HCT116 (cell line): ENCODE data around the gene BET1L. TPM values are rescaled to one million over a fixed set of nuclear protein-coding genes. Genes with fewer than 3 reads are reported as not detected.

Source experiments
- ATAC-seq: fragments of 200-7000 bp; cut with Tn5 transposase; 2 replicates; pipeline ENCODE4 v1.9.1; 2020; ENCODE audit warnings: mild to moderate bottlenecking, moderate library complexity
- BruUV-seq: library from RNA; stranded (reverse); fragments of 400-500 nt; replicated peaks from 2 replicates; lab custom pipeline; 2021; lab: Mats Ljungman, UMichigan
- CTCF ChIA-PET: fragments of 300-600 bp; sonication (Branson Sonifier 250); formaldehyde crosslinking; loops from one replicate; lab custom pipeline; 2021; ENCODE audit warnings: antibody characterized with exemption; lab: Charles Lee
- POLR2A ChIA-PET: fragments of 300-600, 350-600 bp; sonication (Branson Sonifier 250); formaldehyde crosslinking; loops from one replicate; lab custom pipeline; 2021; ENCODE audit warnings: antibody characterized with exemption; lab: Charles Lee
- RAD21 ChIA-PET, 2 experiments: fragments of 300-600 bp; sonication (Branson Sonifier 250); formaldehyde crosslinking; loops; one replicate each; lab custom pipeline; 2023; ENCODE audit warnings: low total read pairs in 2 of 2; ENCODE audit not compliant: uncharacterized antibody in 2 of 2, unreplicated experiment in 2 of 2, low non-redundant PET in 1 of 2; lab: Charles Lee
- DNase-seq: peaks from one replicate; pipeline ENCODE4 v3.0.0-alpha.2; 2010; ENCODE audit warnings: low read depth, low spot score
- H2AFZ ChIP-seq: fragments of 200-600 bp; shearing (Covaris generic), sonication (generic); 2 replicates; pipeline ENCODE4 v1.6.1; 2017; ENCODE audit warnings: low read depth, mixed run types, mixed read lengths, antibody characterized with exemption, low read length; ENCODE audit not compliant: poor library complexity, severe bottlenecking
- H3K27ac ChIP-seq: 2 replicates; pipeline ENCODE4 v1.5.1; 2012; ENCODE audit warnings: low read depth, low read length
- H3K27me3 ChIP-seq: fragments of 200-600 bp; sonication (generic); 2 replicates; pipeline ENCODE4 v1.6.1; 2016; ENCODE audit warnings: mixed run types, low read length, mixed read lengths; ENCODE audit not compliant: insufficient read depth
- H3K36me3 ChIP-seq, 2 experiments: fragments of 200-500 bp in 1 of 2; fragments of 200-600 bp in 1 of 2; sonication (Bioruptor generic) in 1 of 2; sonication (generic) in 1 of 2; 2 replicates each; pipeline versions ENCODE4 v1.5.1 to v1.6.1; 2014 to 2016; ENCODE audit warnings: low read length in 2 of 2, inconsistent platforms in 1 of 2, mixed read lengths in 1 of 2, mixed run types in 1 of 2; ENCODE audit not compliant: insufficient read depth in 2 of 2, control insufficient read depth in 1 of 2
- H3K4me1 ChIP-seq, 2 experiments: fragments of 200-600 bp in 1 of 2; sonication (generic) in 1 of 2; 2 replicates each; pipeline versions ENCODE4 v1.5.1 to v1.6.1; 2012 to 2017; ENCODE audit warnings: low read length in 2 of 2, inconsistent platforms in 1 of 2, mild to moderate bottlenecking in 1 of 2, mixed read lengths in 1 of 2, mixed run types in 1 of 2, moderate library complexity in 1 of 2; ENCODE audit not compliant: insufficient read depth in 2 of 2, control insufficient read depth in 1 of 2
- H3K4me2 ChIP-seq: fragments of 200-600 bp; sonication (generic); 2 replicates; pipeline ENCODE4 v1.6.1; 2017; ENCODE audit warnings: mixed run types, low read length, mixed read lengths
- H3K4me3 ChIP-seq, 2 experiments: fragments of 200-600 bp in 1 of 2; sonication (generic) in 1 of 2; replicated peaks in 1 of 2; 2 replicates each; pipeline ENCODE4 v1.5.1; 2011 to 2016; ENCODE audit warnings: low read length in 2 of 2, control low read depth in 1 of 2, low read depth in 1 of 2, mild to moderate bottlenecking in 1 of 2, mixed read lengths in 1 of 2, mixed run types in 1 of 2
- H3K79me2 ChIP-seq: fragments of 200-600 bp; sonication (generic); 2 replicates; pipeline ENCODE4 v1.6.1; 2017; ENCODE audit warnings: mild to moderate bottlenecking, mixed run types, low read length, moderate library complexity, mixed read lengths; ENCODE audit not compliant: insufficient read depth
- H3K9ac ChIP-seq: fragments of 200-600 bp; sonication (generic); 2 replicates; pipeline ENCODE4 v1.6.1; 2016; ENCODE audit warnings: low read length, mixed read lengths
- H3K9me2 ChIP-seq: fragments of 200-600 bp; sonication (generic), shearing (Covaris generic); 2 replicates; pipeline ENCODE4 v1.6.1; 2017; ENCODE audit warnings: mixed run types, mild to moderate bottlenecking, moderate library complexity; ENCODE audit not compliant: insufficient read depth
- H3K9me3 ChIP-seq, 2 experiments: fragments of 200-500 bp in 1 of 2; fragments of 200-600 bp in 1 of 2; sonication (Bioruptor generic) in 1 of 2; sonication (generic) in 1 of 2; 2 replicates each; pipeline ENCODE4 v1.6.1; 2014 to 2017; ENCODE audit warnings: low read length in 2 of 2, mixed read lengths in 2 of 2, inconsistent platforms in 1 of 2, low read depth in 1 of 2, mild to moderate bottlenecking in 1 of 2, mixed run types in 1 of 2, moderate library complexity in 1 of 2; ENCODE audit not compliant: control insufficient read depth in 1 of 2, insufficient read depth in 1 of 2
- H4K20me1 ChIP-seq: fragments of 200-600 bp; sonication (generic), shearing (Covaris generic); 2 replicates; pipeline ENCODE4 v1.6.1; 2017; ENCODE audit warnings: mixed run types, mild to moderate bottlenecking, moderate library complexity; ENCODE audit not compliant: insufficient read depth
- CTCF ChIP-seq, 3 experiments: fragments of 200-600 bp in 1 of 3; sonication (generic) in 1 of 3; IDR thresholded peaks in 2 of 3; conservative IDR thresholded peaks in 1 of 3; 2 replicates each; pipeline ENCODE4 v1.5.1; 2012 to 2017; ENCODE audit warnings: low read depth in 2 of 3, low read length in 2 of 3, antibody characterized with exemption in 1 of 3, borderline replicate concordance in 1 of 3, control low read depth in 1 of 3, mild to moderate bottlenecking in 1 of 3, mixed read lengths in 1 of 3, mixed run types in 1 of 3, moderate library complexity in 1 of 3; ENCODE audit not compliant: insufficient read depth in 1 of 3
- EZH2 ChIP-seq: fragments of 200-600 bp; sonication (generic); IDR thresholded peaks from 2 replicates; pipeline ENCODE4 v1.6.1; 2017; ENCODE audit warnings: antibody characterized with exemption, mixed run types
- EZH2phosphoT487 ChIP-seq: fragments of 200-600 bp; IDR thresholded peaks from 2 replicates; pipeline ENCODE4 v1.6.1; 2018; ENCODE audit warnings: antibody characterized with exemption, borderline replicate concordance
- JUND ChIP-seq: IDR thresholded peaks from 2 replicates; pipeline ENCODE4 v1.6.1; 2012
- MAX ChIP-seq: IDR thresholded peaks from 2 replicates; pipeline ENCODE4 v1.6.1; 2012
- POLR2A ChIP-seq: IDR thresholded peaks from 2 replicates; pipeline ENCODE4 v1.7.0; 2011; ENCODE audit warnings: borderline replicate concordance; ENCODE audit not compliant: insufficient read depth, insufficient read length; ENCODE audit errors: extremely low read depth
- POLR2AphosphoS5 ChIP-seq: IDR thresholded peaks from 2 replicates; pipeline ENCODE4 v1.6.1; 2011; ENCODE audit warnings: mild to moderate bottlenecking, low read depth, low read length, moderate library complexity
- RAD21 ChIP-seq: IDR thresholded peaks from 2 replicates; pipeline ENCODE4 v1.6.1; 2012; ENCODE audit warnings: low read depth, mild to moderate bottlenecking
- REST ChIP-seq: IDR thresholded peaks from 2 replicates; pipeline ENCODE4 v1.6.1; 2012; ENCODE audit warnings: low read depth
- SIN3A ChIP-seq: IDR thresholded peaks from 2 replicates; pipeline ENCODE4 v1.6.1; 2012; ENCODE audit warnings: low read depth
- YY1 ChIP-seq: IDR thresholded peaks from 2 replicates; pipeline ENCODE4 v1.6.1; 2011; ENCODE audit warnings: low read length, low read depth, moderate library complexity, mild to moderate bottlenecking; ENCODE audit not compliant: insufficient replicate concordance; ENCODE audit errors: extremely low read depth
- intact Hi-C: fragments of 100-400 bp; cut with micrococcal nuclease; formaldehyde crosslinking; loops from 2 replicates; pipeline ENCODE4 v1.10.0; 2022
- total RNA-seq: library from RNA; stranded (reverse); gene quantifications from one replicate; pipeline ENCODE4 v1.2.1, GENCODE V29; 2021; ENCODE audit not compliant: unreplicated experiment

Gene BET1L
- total RNA-seq, 1 experiment from 2014 or later, result 49.1 TPM

GRCh38 chr11:255176-255575 is 48.0 kb upstream of the BET1L start:
- no peaks in the 10 kb centered on the region for H3K9me2 ChIP-seq
- no peak overlapping the region for H2AFZ ChIP-seq
- no peak for ATAC-seq
- H3K36me3 ChIP-seq, result peaks cover 23 to 33% of the 10 kb centered on the region in 2 experiments; a peak in 3 of 4 replicates
- no peaks in the 10 kb centered on the region for H3K27me3 ChIP-seq
- H3K27ac ChIP-seq, result no peak overlapping the region
- no peak for DNase-seq
- ChIA-PET CTCF (no interaction called here), POLR2A (no interaction called here), RAD21 (no interaction called here)
- H3K79me2 ChIP-seq, result no peaks in the 10 kb centered on the region
- intact Hi-C loops, result no loop called here
- H4K20me1 ChIP-seq, result no peaks in the 10 kb centered on the region
- no peaks in the 10 kb centered on the region for H3K9me3 ChIP-seq
- no peak for TF ChIP-seq EZH2phosphoT487
- no peak for TF ChIP-seq SIN3A
- TF ChIP-seq POLR2AphosphoS5, result no peak
- no peak for TF ChIP-seq MAX
- no peak for TF ChIP-seq RAD21
- no peak for TF ChIP-seq POLR2A
- TF ChIP-seq YY1, result no peak
- no peak for TF ChIP-seq EZH2
- TF ChIP-seq, all 23 proteins: peak for 0
- BruUV-seq, result no TSS peak
- no peak overlapping the region for H3K4me2 ChIP-seq
- H3K9ac ChIP-seq, result no peak overlapping the region
- H3K4me3 ChIP-seq, result no peak overlapping the region
- H3K4me1 ChIP-seq, result no peaks in the 10 kb centered on the region

- no peaks in the 10 kb centered on the region for H4K20me1 ChIP-seq
- no peaks in the 10 kb centered on the region for H3K9me3 ChIP-seq
- ChIA-PET POLR2A (no interaction called here), CTCF (no interaction called here), RAD21 (no interaction called here)
- no peak overlapping the region for H3K4me2 ChIP-seq
- no TSS peak for BruUV-seq
- no peak overlapping the region for H3K27ac ChIP-seq
- no peak for ATAC-seq
- no peak overlapping the region for H3K4me3 ChIP-seq
- no peaks in the 10 kb centered on the region for H3K4me1 ChIP-seq
- H3K36me3 ChIP-seq, result peaks cover 32 to 37% of the 10 kb centered on the region in 2 experiments
- no peaks in the 10 kb centered on the region for H3K79me2 ChIP-seq
- TF ChIP-seq REST (no peak), CTCF (IDR thresholded peaks at IDR 0.05 in 2 of 3, conservative IDR thresholded peaks at IDR 0.05 in 1 of 3; ENCODE audit: borderline replicate concordance in 1 of 3, insufficient read depth in 1 of 3, low read depth in 2 of 3, low read length in 2 of 3) (no peak), JUND (no peak)
- H3K27me3 ChIP-seq, result no peaks in the 10 kb centered on the region
- no peaks in the 10 kb centered on the region for H3K9me2 ChIP-seq
- H2AFZ ChIP-seq, result no peak overlapping the region
- H3K9ac ChIP-seq, result no peak overlapping the region
- intact Hi-C loops, result no loop called here
- no peak for DNase-seq
Observed at GRCh38 chr11:253886-254270, 46.7 kb upstream of the BET1L start.
